Endothelial cell of umbilical vein (primary cell): ENCODE measurements around the gene BIRC6.

Source experiments
- CTCF ChIP-seq, 2 donors: IDR thresholded peaks; 1 replicate in 1 of 2; 2 replicates in 1 of 2; pipeline ENCODE4 v1.5.1; 2011; ENCODE audit warnings: low read length in 2 of 2, mild to moderate bottlenecking in 2 of 2, moderate library complexity in 2 of 2, control low read depth in 1 of 2, inconsistent platforms in 1 of 2, low read depth in 1 of 2; ENCODE audit not compliant: insufficient read depth in 1 of 2; ENCODE audit errors: extremely low read depth in 1 of 2
- EZH2 ChIP-seq: IDR thresholded peaks from 2 replicates; pipeline ENCODE4 v1.6.1; 2012; ENCODE audit warnings: borderline replicate concordance, low read depth, mild to moderate bottlenecking, moderate library complexity, low read length, inconsistent platforms; ENCODE audit not compliant: severe bottlenecking
- GATA2 ChIP-seq: IDR thresholded peaks from 2 replicates; pipeline ENCODE4 v1.7.0; 2011; ENCODE audit warnings: low read depth, mild to moderate bottlenecking, moderate library complexity, mixed read lengths, low read length; ENCODE audit not compliant: insufficient read length, insufficient read depth
- POLR2A ChIP-seq: IDR thresholded peaks from 2 replicates; pipeline ENCODE4 v1.6.1; 2012; ENCODE audit warnings: low read depth, mild to moderate bottlenecking, control low read depth, low read length

DNA sequence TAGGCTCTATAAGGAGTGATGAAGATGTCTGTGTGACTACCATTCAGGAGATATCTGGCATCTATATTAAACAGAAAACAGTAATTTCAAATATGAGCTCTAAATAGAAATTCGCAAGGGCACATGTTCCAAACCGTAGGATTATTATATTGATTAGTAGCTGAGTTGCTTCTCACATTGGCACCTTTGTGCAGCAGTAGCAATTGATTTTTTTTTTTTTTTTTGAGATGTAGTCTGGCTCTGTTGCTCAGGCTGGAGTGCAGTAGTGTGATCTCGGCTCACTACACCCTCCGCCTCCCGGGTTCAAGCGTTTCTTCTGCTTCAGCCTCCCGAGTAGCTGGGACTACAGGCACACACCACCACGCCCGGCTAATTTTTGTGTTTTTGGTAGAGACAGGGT lies 12.4 kb downstream of the BIRC6 start:
- no peak for TF ChIP-seq CTCF (IDR thresholded peaks at IDR 0.05; ENCODE audit: extremely low read depth in 1 of 2, insufficient read depth in 1 of 2, low read depth in 1 of 2, low read length in 2 of 2)
- no peak for TF ChIP-seq POLR2A
- TF ChIP-seq GATA2, result no peak
- no peak for TF ChIP-seq EZH2
